GM18868 (cell line): Measurements from ENCODE around the gene POU2AF1.

Source experiments
- ATAC-seq: cut with Tn5 transposase; IDR thresholded peaks from one replicate; pipeline ENCODE4 v1.9.1; 2021; ENCODE audit warnings: mild to moderate bottlenecking, moderate library complexity; ENCODE audit not compliant: unreplicated experiment

POU2AF1 gene

GRCh38 chr11:111362887-111363411, 16.1 kb downstream of the POU2AF1 start:
- ATAC-seq = no peak

GRCh38 chr11:111361874-111362273, 17.2 kb downstream of the POU2AF1 start:
- no peak for ATAC-seq

GRCh38 chr11:111361052-111361801, 17.8 kb downstream of the POU2AF1 start:
- no peak for ATAC-seq

- no peak for ATAC-seq
Measured at GRCh38 chr11:111360150-111361043, 18.7 kb downstream of the POU2AF1 start.

GRCh38 chr11:111359223-111360149, 19.6 kb downstream of the POU2AF1 start:
- no peak for ATAC-seq

- no peak for ATAC-seq
Measured at GRCh38 chr11:111358038-111359001, 20.8 kb downstream of the POU2AF1 start.

GRCh38 chr11:111357150-111358037, 21.7 kb downstream of the POU2AF1 start:
- no peak for ATAC-seq

GRCh38 chr11:111356660-111357048, 22.4 kb downstream of the POU2AF1 start:
- no peak for ATAC-seq

- ATAC-seq = no peak
Measured at GRCh38 chr11:111355956-111356659, 23.0 kb downstream of the POU2AF1 start.

- ATAC-seq = no peak
Measured at GRCh38 chr11:111355101-111355500, 24.0 kb downstream of the POU2AF1 start.

- ATAC-seq = no peak
Measured at GRCh38 chr11:111354601-111354891, 24.5 kb downstream of the POU2AF1 start.

- ATAC-seq = no peak
Measured at GRCh38 chr11:111353776-111354600, 25.1 kb downstream of the POU2AF1 start.

- ATAC-seq = no peak
Measured at GRCh38 chr11:111352935-111353710, 26.0 kb downstream of the POU2AF1 start.

GRCh38 chr11:111352231-111352746, 26.8 kb downstream of the POU2AF1 start:
- ATAC-seq = no peak

GRCh38 chr11:111351374-111352055, 27.6 kb downstream of the POU2AF1 start:
- no peak for ATAC-seq

GRCh38 chr11:111350811-111351210, 28.3 kb downstream of the POU2AF1 start:
- ATAC-seq = no peak
